H1 (cell line): ENCODE data around the gene WDR77. TPM values are rescaled to one million over a fixed set of nuclear protein-coding genes. Genes with fewer than 3 reads are reported as not detected.

Experiments
- BACH1 ChIP-seq: IDR thresholded peaks from 2 replicates; pipeline ENCODE4 v1.6.1; 2012; ENCODE audit warnings: low read length, improper control_type of control experiment
- CHD7 ChIP-seq: fragments of 300-600 bp; sonication (generic); IDR thresholded peaks from 2 replicates; pipeline ENCODE4 v1.7.1; 2012; ENCODE audit warnings: low read length, moderate library complexity, mild to moderate bottlenecking, inconsistent platforms; ENCODE audit not compliant: insufficient replicate concordance
- E2F6 ChIP-seq: IDR thresholded peaks from 2 replicates; pipeline ENCODE4 v1.6.1; 2012; ENCODE audit warnings: inconsistent platforms
- EGR1 ChIP-seq: IDR thresholded peaks from 2 replicates; pipeline ENCODE4 v1.6.1; 2011; ENCODE audit warnings: low read depth, low read length, borderline replicate concordance
- GABPA ChIP-seq: IDR thresholded peaks from 2 replicates; pipeline ENCODE4 v1.6.1; 2011; ENCODE audit warnings: mild to moderate bottlenecking, low read length, moderate library complexity, borderline replicate concordance; ENCODE audit not compliant: insufficient read depth
- MAFK ChIP-seq: IDR thresholded peaks from 2 replicates; pipeline ENCODE4 v1.6.1; 2012; ENCODE audit warnings: low read depth, mild to moderate bottlenecking, improper control_type of control experiment, low read length
- POLR2AphosphoS5 ChIP-seq: IDR thresholded peaks from 2 replicates; pipeline ENCODE4 v1.6.1; 2011; ENCODE audit warnings: low read depth, low read length
- SP1 ChIP-seq: IDR thresholded peaks from 2 replicates; pipeline ENCODE4 v1.6.1; 2011; ENCODE audit warnings: low read depth, low read length
- TEAD4 ChIP-seq: IDR thresholded peaks from 2 replicates; pipeline ENCODE4 v1.6.1; 2012; ENCODE audit warnings: low read depth, low read length, inconsistent platforms, mixed read lengths
- polyA plus RNA-seq, 7 experiments: library from polyadenylated mRNA; depleted of rRNA in 3 of 7; stranded (reverse) in 5 of 7; unstranded in 2 of 7; fragments of >200 nt in 5 of 7; fragments of 200-250 nt in 2 of 7; gene quantifications; 1 replicate in 5 of 7; 2 replicates in 1 of 7; 4 replicates in 1 of 7; pipeline versions ENCODE4 v1.2.1 to v1.2.3, GENCODE V29; 2011 to 2013; ENCODE audit warnings: missing spikeins in 2 of 7, mixed read lengths in 2 of 7
- total RNA-seq: library from RNA; stranded (reverse); fragmentation: NEBNext Ultra II Directional; extraction: Animal tissue kit (Norgen Biotek cat#: 25700); gene quantifications from 2 replicates; pipeline ENCODE4 v1.2.1, GENCODE V29; 2021

The WDR77 gene
- total and polyA plus RNA-seq, 2 of the 8 experiments (the other 6 are each of a cell fraction or from before 2014, with no cell fraction given): 66.0 to 156 TPM

GRCh38 chr1:111417755-111418154, 31.3 kb downstream of the WDR77 start (continued):
- TF ChIP-seq CHD7 (no peak), POLR2AphosphoS5 (no peak), EGR1 (no peak), MAFK (no peak), BACH1 (no peak), E2F6 (no peak), SP1 (no peak), GABPA (no peak), TEAD4 (no peak)
